ENCODE measurements around the gene SH3PXD2B.

DNA sequence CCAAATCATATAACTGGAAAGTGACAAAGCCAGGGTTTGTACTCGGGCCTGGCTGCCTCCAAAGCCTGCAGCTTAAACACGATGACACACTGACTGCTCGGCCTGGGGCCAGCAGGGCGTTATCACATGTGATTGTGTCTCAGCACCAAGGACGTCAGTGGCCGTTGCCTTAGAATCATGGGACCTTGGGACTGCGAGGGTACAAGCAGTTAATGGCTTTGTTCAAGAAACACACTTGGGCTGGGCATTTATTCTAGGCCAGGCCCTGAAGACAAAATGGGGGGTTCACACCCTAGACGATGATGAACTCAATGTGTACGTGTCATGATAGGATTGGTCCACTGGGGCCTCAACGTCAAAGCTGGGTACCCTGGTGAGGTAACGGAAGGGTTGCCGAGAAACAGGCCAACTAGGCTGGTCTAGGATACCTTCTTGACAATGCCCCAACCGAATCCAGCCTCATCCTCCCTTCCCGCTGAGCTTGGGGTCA lies 13.0 kb downstream of the SH3PXD2B start:
- no peak for TF ChIP-seq EZH2phosphoT487 (IDR thresholded peaks at IDR 0.05; ENCODE audit: insufficient read depth, low read depth)
- TF ChIP-seq EZH2 (IDR thresholded peaks at IDR 0.05; ENCODE audit: insufficient read depth, poor library complexity, severe bottlenecking) = no peak
